Measurements from ENCODE around the gene CHKA. TPM values are rescaled to one million over a fixed set of nuclear protein-coding genes. Genes with fewer than 3 reads are reported as not detected.

The CHKA gene
- total RNA-seq, 4 donors from 2014 or later, result 86.8 to 106 (median 93.1) TPM

DNA sequence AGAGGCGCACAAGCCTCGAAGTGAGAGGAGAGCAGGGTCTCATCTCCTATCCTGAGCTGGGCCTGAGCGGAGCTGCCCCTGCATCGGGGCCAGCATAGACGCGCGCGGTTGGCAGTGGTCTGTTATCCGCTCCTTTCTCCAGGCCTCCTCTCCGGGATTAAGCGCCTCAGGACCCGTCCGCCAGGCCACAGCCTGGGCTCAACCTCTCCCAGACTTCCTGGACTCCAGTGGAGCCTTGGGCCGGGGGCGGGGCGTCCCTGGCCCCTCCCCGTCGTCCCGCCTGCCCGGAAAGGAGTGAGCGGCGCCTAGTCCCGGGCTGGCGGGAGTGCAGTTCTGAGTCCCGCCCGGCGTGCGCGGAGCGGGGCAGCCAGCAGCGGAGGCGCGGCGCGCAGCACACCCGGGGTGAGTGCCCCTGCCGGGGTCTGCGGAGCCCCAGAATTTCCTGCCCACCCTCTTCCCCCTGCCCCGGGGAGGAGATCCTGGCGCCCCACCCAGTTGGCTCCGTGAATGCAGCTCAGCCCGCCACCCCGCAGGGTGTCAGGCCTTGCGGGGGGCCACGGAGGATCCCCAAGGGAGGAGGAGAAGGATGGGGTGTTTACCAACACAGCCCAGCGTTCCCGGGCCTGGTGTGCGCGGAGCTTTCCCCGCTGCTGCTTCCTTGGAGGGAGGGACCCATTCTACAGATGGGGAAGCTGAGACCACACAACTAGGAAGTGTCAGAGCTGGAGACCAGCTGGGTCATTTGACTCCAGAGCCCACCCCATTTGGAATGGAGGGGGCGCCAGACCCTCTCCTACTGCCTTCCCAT lies 82.3 kb downstream of the CHKA start, which contains the start of gene TCIRG1:
TCIRG1 (plus strand) TSS at position 308 of the 808 bp plus-strand sequence. CDS start 2,247 bp downstream, outside the sequence.
- 32 to 33% methylated on average over 2 to 7 of the region's 51 CpGs for WGBS, 2 donors
- Histone ChIP-seq H3K4me3 (replicated peaks in 1 of 3) (peak within 1 kb of the TSS; percentile 34 to 64 (median 48)), H3K27ac (peak within 1 kb of the TSS; percentile 88 to 94 (median 91)), H3K9me3 (no peaks in the 10 kb centered on the region), H3K36me3 (peaks cover 4 to 10% of the 10 kb centered on the region in 2 donors), H3K4me1 (peaks cover 35 to 42% of the 10 kb centered on the region in 2 donors), H3K27me3 (no peaks in the 10 kb centered on the region)
- peak; percentile 86 to 89 for DNase-seq
- TF ChIP-seq CTCF (IDR thresholded peaks at IDR 0.05) (no peak), POLR2A (IDR thresholded peaks at IDR 0.05) (peak in 1 of 2 donors; percentile 93)
- intact Hi-C loops (cut with DNase I), result no loop called here

GRCh38 chr11:68038226-68038717 lies 82.9 kb downstream of the CHKA start:
- no peaks in the 10 kb centered on the region for H3K9me3 ChIP-seq
- no peaks in the 10 kb centered on the region for H3K27me3 ChIP-seq
- peaks cover 6 to 11% of the 10 kb centered on the region in 2 donors for H3K36me3 ChIP-seq
- no peak for DNase-seq
- peaks cover 35 to 42% of the 10 kb centered on the region in 2 donors for H3K4me1 ChIP-seq
- 31% methylated on average over 3 of the region's 13 CpGs; no CpG with 5 or more reads in 1 of the 2 donors for WGBS, 2 donors
- intact Hi-C loops (cut with DNase I), result no loop called here
- TF ChIP-seq POLR2A (IDR thresholded peaks at IDR 0.05) (no peak), CTCF (IDR thresholded peaks at IDR 0.05) (no peak)
- peak overlapping the region; percentile 88 to 94 (median 91) for H3K27ac ChIP-seq
- peak overlapping the region in 2 of 3 donors; percentile 48 to 64 for H3K4me3 ChIP-seq (replicated peaks in 1 of 3)

DNA sequence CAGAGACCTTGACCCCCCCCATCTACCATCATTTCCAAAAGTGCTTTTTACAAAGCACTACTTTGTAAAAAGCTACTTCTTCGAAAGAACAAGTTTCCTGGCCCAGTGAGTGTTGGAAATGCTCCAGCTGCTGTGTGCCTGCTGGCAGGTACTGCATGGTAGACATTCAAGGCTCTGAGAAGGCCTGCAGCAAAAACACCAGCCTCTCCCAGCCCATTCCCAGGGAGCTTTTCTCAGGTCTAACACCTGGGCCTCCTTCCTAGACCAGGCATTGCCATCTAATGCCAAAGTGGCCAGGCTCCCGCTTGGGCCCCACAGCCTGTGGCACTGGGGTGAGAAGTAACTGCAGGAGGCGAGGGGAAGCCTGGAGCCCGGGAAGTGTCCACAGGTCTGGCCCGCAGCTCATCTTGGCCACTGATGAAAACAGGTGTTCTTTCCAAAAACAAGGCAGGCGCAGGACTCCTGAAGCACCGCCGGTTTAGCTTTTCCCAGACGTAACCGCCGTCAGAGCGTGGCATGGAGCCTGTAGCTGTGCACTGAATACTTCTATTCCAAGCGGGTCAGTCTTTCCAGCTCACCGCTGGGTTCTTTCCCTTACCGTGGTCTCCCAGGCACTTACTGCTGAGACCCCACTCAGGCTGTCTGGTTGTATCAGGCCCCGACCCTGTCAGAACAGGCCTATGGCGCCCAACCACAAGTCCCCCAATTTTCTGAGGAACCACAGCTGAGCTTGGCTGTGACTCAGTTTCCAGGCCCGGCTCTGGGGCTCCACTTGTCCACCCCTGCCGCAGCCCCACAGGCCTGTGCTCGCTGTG lies 83.6 kb downstream of the CHKA start:
- DNase-seq, result peak; percentile 61 to 73
- H3K4me1 ChIP-seq, result peaks cover 35 to 42% of the 10 kb centered on the region in 2 donors
- no peaks in the 10 kb centered on the region for H3K9me3 ChIP-seq
- TF ChIP-seq POLR2A (IDR thresholded peaks at IDR 0.05) (no peak), CTCF (IDR thresholded peaks at IDR 0.05) (no peak)
- peak overlapping the region; percentile 62 to 94 (median 91) for H3K27ac ChIP-seq
- WGBS, 2 donors, result 72 to 78% methylated on average over 17 to 19 of the region's 20 CpGs
- intact Hi-C loops (cut with DNase I), result no loop called here
- H3K36me3 ChIP-seq, result peaks cover 9 to 13% of the 10 kb centered on the region in 2 donors
- no peaks in the 10 kb centered on the region for H3K27me3 ChIP-seq
- no peak overlapping the region for H3K4me3 ChIP-seq (replicated peaks in 1 of 3)

DNA sequence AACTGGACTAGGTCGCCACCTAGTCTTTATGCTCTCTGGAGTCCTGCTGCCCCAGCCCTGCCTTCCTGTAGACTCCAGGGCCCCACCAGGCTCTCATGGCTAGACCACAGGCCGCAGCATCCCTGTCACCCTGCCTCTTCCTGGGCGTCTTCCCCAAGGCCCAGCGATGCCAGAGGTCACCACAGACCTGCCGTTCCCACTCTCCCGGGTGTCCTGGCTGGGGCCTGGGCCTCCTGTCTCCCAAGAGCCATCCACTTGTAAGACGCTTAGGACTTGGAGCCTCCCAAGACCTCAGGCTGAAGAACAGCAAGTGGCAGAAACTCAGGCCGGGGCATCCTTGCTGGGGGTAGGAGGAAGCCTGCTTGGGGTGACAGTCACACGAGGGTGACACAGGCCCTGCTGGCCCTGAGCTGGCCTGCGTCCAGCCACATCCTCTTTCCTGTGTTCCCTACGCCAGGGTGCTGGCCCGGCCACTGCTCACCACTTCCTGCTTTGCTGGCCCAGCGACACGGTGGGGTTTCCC lies 84.4 kb downstream of the CHKA start:
- 71 to 75% methylated on average over 7 to 14 of the region's 14 CpGs for WGBS, 2 donors
- H3K27me3 ChIP-seq, result no peaks in the 10 kb centered on the region
- peak; percentile 40 to 41 for DNase-seq
- intact Hi-C loops (cut with DNase I), result no loop called here
- TF ChIP-seq CTCF (IDR thresholded peaks at IDR 0.05) (no peak), POLR2A (IDR thresholded peaks at IDR 0.05) (no peak)
- H3K9me3 ChIP-seq, result no peaks in the 10 kb centered on the region
- peak overlapping the region; percentile 62 to 94 (median 91) for H3K27ac ChIP-seq
- no peak overlapping the region for H3K4me3 ChIP-seq (replicated peaks in 1 of 3)
- H3K4me1 ChIP-seq, result peaks cover 43 to 48% of the 10 kb centered on the region in 2 donors
- peaks cover 9 to 13% of the 10 kb centered on the region in 2 donors for H3K36me3 ChIP-seq

All from thyroid gland (tissue), 4 donors.